HCT116 (cell line): Measurements from ENCODE around the gene FAM13A. TPM values are rescaled to one million over a fixed set of nuclear protein-coding genes. Genes with fewer than 3 reads are reported as not detected.

ENCODE experiments used
- ATAC-seq: fragments of 200-7000 bp; cut with Tn5 transposase; 2 replicates; pipeline ENCODE4 v1.9.1; 2020; ENCODE audit warnings: mild to moderate bottlenecking, moderate library complexity
- BruUV-seq: library from RNA; stranded (reverse); fragments of 400-500 nt; replicated peaks from 2 replicates; lab custom pipeline; 2021; lab: Mats Ljungman, UMichigan
- CTCF ChIA-PET: fragments of 300-600 bp; sonication (Branson Sonifier 250); formaldehyde crosslinking; loops from one replicate; lab custom pipeline; 2021; ENCODE audit warnings: antibody characterized with exemption; lab: Charles Lee
- POLR2A ChIA-PET: fragments of 300-600, 350-600 bp; sonication (Branson Sonifier 250); formaldehyde crosslinking; loops from one replicate; lab custom pipeline; 2021; ENCODE audit warnings: antibody characterized with exemption; lab: Charles Lee
- RAD21 ChIA-PET, 2 experiments: fragments of 300-600 bp; sonication (Branson Sonifier 250); formaldehyde crosslinking; loops; one replicate each; lab custom pipeline; 2023; ENCODE audit warnings: low total read pairs in 2 of 2; ENCODE audit not compliant: uncharacterized antibody in 2 of 2, unreplicated experiment in 2 of 2, low non-redundant PET in 1 of 2; lab: Charles Lee
- DNase-seq: peaks from one replicate; pipeline ENCODE4 v3.0.0-alpha.2; 2010; ENCODE audit warnings: low read depth, low spot score
- H2AFZ ChIP-seq: fragments of 200-600 bp; shearing (Covaris generic), sonication (generic); 2 replicates; pipeline ENCODE4 v1.6.1; 2017; ENCODE audit warnings: low read depth, mixed run types, mixed read lengths, antibody characterized with exemption, low read length; ENCODE audit not compliant: poor library complexity, severe bottlenecking
- H3K27ac ChIP-seq: 2 replicates; pipeline ENCODE4 v1.5.1; 2012; ENCODE audit warnings: low read depth, low read length
- H3K27me3 ChIP-seq: fragments of 200-600 bp; sonication (generic); 2 replicates; pipeline ENCODE4 v1.6.1; 2016; ENCODE audit warnings: mixed run types, low read length, mixed read lengths; ENCODE audit not compliant: insufficient read depth
- H3K36me3 ChIP-seq, 2 experiments: fragments of 200-500 bp in 1 of 2; fragments of 200-600 bp in 1 of 2; sonication (Bioruptor generic) in 1 of 2; sonication (generic) in 1 of 2; 2 replicates each; pipeline versions ENCODE4 v1.5.1 to v1.6.1; 2014 to 2016; ENCODE audit warnings: low read length in 2 of 2, inconsistent platforms in 1 of 2, mixed read lengths in 1 of 2, mixed run types in 1 of 2; ENCODE audit not compliant: insufficient read depth in 2 of 2, control insufficient read depth in 1 of 2
- H3K4me1 ChIP-seq, 2 experiments: fragments of 200-600 bp in 1 of 2; sonication (generic) in 1 of 2; 2 replicates each; pipeline versions ENCODE4 v1.5.1 to v1.6.1; 2012 to 2017; ENCODE audit warnings: low read length in 2 of 2, inconsistent platforms in 1 of 2, mild to moderate bottlenecking in 1 of 2, mixed read lengths in 1 of 2, mixed run types in 1 of 2, moderate library complexity in 1 of 2; ENCODE audit not compliant: insufficient read depth in 2 of 2, control insufficient read depth in 1 of 2
- H3K4me2 ChIP-seq: fragments of 200-600 bp; sonication (generic); 2 replicates; pipeline ENCODE4 v1.6.1; 2017; ENCODE audit warnings: mixed run types, low read length, mixed read lengths
- H3K4me3 ChIP-seq, 2 experiments: fragments of 200-600 bp in 1 of 2; sonication (generic) in 1 of 2; replicated peaks in 1 of 2; 2 replicates each; pipeline ENCODE4 v1.5.1; 2011 to 2016; ENCODE audit warnings: low read length in 2 of 2, control low read depth in 1 of 2, low read depth in 1 of 2, mild to moderate bottlenecking in 1 of 2, mixed read lengths in 1 of 2, mixed run types in 1 of 2
- H3K79me2 ChIP-seq: fragments of 200-600 bp; sonication (generic); 2 replicates; pipeline ENCODE4 v1.6.1; 2017; ENCODE audit warnings: mild to moderate bottlenecking, mixed run types, low read length, moderate library complexity, mixed read lengths; ENCODE audit not compliant: insufficient read depth
- H3K9ac ChIP-seq: fragments of 200-600 bp; sonication (generic); 2 replicates; pipeline ENCODE4 v1.6.1; 2016; ENCODE audit warnings: low read length, mixed read lengths
- H3K9me2 ChIP-seq: fragments of 200-600 bp; sonication (generic), shearing (Covaris generic); 2 replicates; pipeline ENCODE4 v1.6.1; 2017; ENCODE audit warnings: mixed run types, mild to moderate bottlenecking, moderate library complexity; ENCODE audit not compliant: insufficient read depth
- H3K9me3 ChIP-seq, 2 experiments: fragments of 200-500 bp in 1 of 2; fragments of 200-600 bp in 1 of 2; sonication (Bioruptor generic) in 1 of 2; sonication (generic) in 1 of 2; 2 replicates each; pipeline ENCODE4 v1.6.1; 2014 to 2017; ENCODE audit warnings: low read length in 2 of 2, mixed read lengths in 2 of 2, inconsistent platforms in 1 of 2, low read depth in 1 of 2, mild to moderate bottlenecking in 1 of 2, mixed run types in 1 of 2, moderate library complexity in 1 of 2; ENCODE audit not compliant: control insufficient read depth in 1 of 2, insufficient read depth in 1 of 2
- H4K20me1 ChIP-seq: fragments of 200-600 bp; sonication (generic), shearing (Covaris generic); 2 replicates; pipeline ENCODE4 v1.6.1; 2017; ENCODE audit warnings: mixed run types, mild to moderate bottlenecking, moderate library complexity; ENCODE audit not compliant: insufficient read depth
- EGR1 ChIP-seq: IDR thresholded peaks from 2 replicates; pipeline ENCODE4 v1.6.1; 2012; ENCODE audit warnings: low read depth
- ELF1 ChIP-seq: IDR thresholded peaks from 2 replicates; pipeline ENCODE4 v1.6.1; 2012; ENCODE audit warnings: low read depth, borderline replicate concordance
- FOSL1 ChIP-seq: IDR thresholded peaks from 2 replicates; pipeline ENCODE4 v1.6.1; 2012; ENCODE audit warnings: low read depth
- JUND ChIP-seq: IDR thresholded peaks from 2 replicates; pipeline ENCODE4 v1.6.1; 2012
- POLR2AphosphoS5 ChIP-seq: IDR thresholded peaks from 2 replicates; pipeline ENCODE4 v1.6.1; 2011; ENCODE audit warnings: mild to moderate bottlenecking, low read depth, low read length, moderate library complexity
- SIN3A ChIP-seq: IDR thresholded peaks from 2 replicates; pipeline ENCODE4 v1.6.1; 2012; ENCODE audit warnings: low read depth
- SP1 ChIP-seq: IDR thresholded peaks from 2 replicates; pipeline ENCODE4 v1.6.1; 2012; ENCODE audit warnings: low read depth
- SRF ChIP-seq: IDR thresholded peaks from 2 replicates; pipeline ENCODE4 v1.6.1; 2012; ENCODE audit warnings: low read depth
- TCF7L2 ChIP-seq: IDR thresholded peaks from 2 replicates; pipeline ENCODE4 v1.7.0; 2011; ENCODE audit warnings: borderline replicate concordance, inconsistent platforms; ENCODE audit not compliant: insufficient read depth, insufficient read length; ENCODE audit errors: extremely low read depth
- intact Hi-C: fragments of 100-400 bp; cut with micrococcal nuclease; formaldehyde crosslinking; loops from 2 replicates; pipeline ENCODE4 v1.10.0; 2022
- total RNA-seq: library from RNA; stranded (reverse); gene quantifications from one replicate; pipeline ENCODE4 v1.2.1, GENCODE V29; 2021; ENCODE audit not compliant: unreplicated experiment
- TF ChIP-seq, protein P1 (sequence below): IDR thresholded peaks from 2 replicates; pipeline ENCODE4 v1.6.1; 2012; ENCODE audit warnings: low read depth
- TF ChIP-seq, protein P2 (sequence below): IDR thresholded peaks from 2 replicates; pipeline ENCODE4 v1.6.1; 2012
- TF ChIP-seq, protein P3 (sequence below), 3 experiments: fragments of 200-600 bp in 1 of 3; sonication (generic) in 1 of 3; IDR thresholded peaks in 2 of 3; conservative IDR thresholded peaks in 1 of 3; 2 replicates each; pipeline ENCODE4 v1.5.1; 2012 to 2017; ENCODE audit warnings: low read depth in 2 of 3, low read length in 2 of 3, antibody characterized with exemption in 1 of 3, borderline replicate concordance in 1 of 3, control low read depth in 1 of 3, mild to moderate bottlenecking in 1 of 3, mixed read lengths in 1 of 3, mixed run types in 1 of 3, moderate library complexity in 1 of 3; ENCODE audit not compliant: insufficient read depth in 1 of 3
- TF ChIP-seq, protein P4 (sequence below): IDR thresholded peaks from 2 replicates; pipeline ENCODE4 v1.6.1; 2011; ENCODE audit warnings: mild to moderate bottlenecking, low read length, moderate library complexity; ENCODE audit not compliant: insufficient replicate concordance; ENCODE audit errors: extremely low read depth

The FAM13A gene
- total RNA-seq, 1 experiment from 2014 or later, result 17.2 TPM

DNA sequence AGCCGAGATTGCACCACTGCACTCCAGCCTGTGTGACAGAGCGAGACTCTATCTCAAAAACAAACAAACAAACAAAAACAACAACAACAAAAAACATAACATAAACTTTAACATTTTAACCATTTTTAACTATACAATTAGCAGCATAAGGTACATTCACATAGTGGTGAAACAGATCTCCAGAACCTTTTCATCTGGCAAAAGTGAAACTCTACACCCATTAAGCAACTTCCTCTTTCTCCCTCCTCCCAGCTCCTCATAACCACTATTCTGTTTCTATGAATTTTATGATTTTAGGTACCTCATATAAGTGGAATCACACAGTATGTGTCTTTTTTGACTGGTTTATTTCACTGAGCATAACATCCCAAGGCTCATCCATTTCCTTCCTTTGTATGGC lies 103.6 kb downstream of the FAM13A start:
- no peaks in the 10 kb centered on the region for H4K20me1 ChIP-seq
- no peaks in the 10 kb centered on the region for H3K9me2 ChIP-seq
- BruUV-seq, result no TSS peak
- H3K27ac ChIP-seq, result no peak overlapping the region
- H3K9ac ChIP-seq, result no peak overlapping the region
- no peaks in the 10 kb centered on the region for H3K27me3 ChIP-seq
- ChIA-PET RAD21 (no interaction called here), POLR2A (no interaction called here), CTCF (no interaction called here)
- no peaks in the 10 kb centered on the region for H3K79me2 ChIP-seq
- no peaks in the 10 kb centered on the region for H3K4me1 ChIP-seq
- no peaks in the 10 kb centered on the region for H3K9me3 ChIP-seq
- no peak for TF ChIP-seq SIN3A
- no peak overlapping the region for H3K4me3 ChIP-seq
- H3K36me3 ChIP-seq, result no peaks in the 10 kb centered on the region
- no peak overlapping the region for H2AFZ ChIP-seq
- no peak for ATAC-seq
- intact Hi-C loops, result no loop called here
- H3K4me2 ChIP-seq, result no peak overlapping the region
- DNase-seq, result no peak

DNA sequence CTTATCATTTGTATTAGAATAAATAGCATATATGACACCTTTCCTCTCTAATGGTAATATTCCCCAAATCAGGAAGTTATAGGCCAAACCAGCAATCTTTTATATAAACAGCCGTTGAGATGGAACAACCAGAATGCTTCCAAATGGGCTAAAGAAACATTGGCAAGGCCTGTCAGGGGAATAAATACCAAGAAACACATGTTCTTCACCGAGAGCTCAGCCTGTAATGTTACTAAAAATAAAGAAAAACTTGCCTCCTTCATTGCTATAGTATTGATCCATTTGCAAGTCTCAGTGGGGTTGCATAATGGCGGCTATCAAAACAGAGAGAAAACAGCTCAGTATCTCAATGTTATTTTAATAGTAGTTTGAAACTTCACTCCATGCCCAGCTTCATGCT lies 104.9 kb downstream of the FAM13A start:
- no peak for DNase-seq
- Histone ChIP-seq H3K36me3 (no peaks in the 10 kb centered on the region), H3K79me2 (no peaks in the 10 kb centered on the region), H3K9me3 (no peaks in the 10 kb centered on the region), H3K27ac (no peak overlapping the region), H3K9ac (no peak overlapping the region), H2AFZ (no peak overlapping the region), H3K27me3 (no peaks in the 10 kb centered on the region), H3K4me1 (no peaks in the 10 kb centered on the region), H3K9me2 (no peaks in the 10 kb centered on the region), H3K4me2 (no peak overlapping the region), H3K4me3 (no peak overlapping the region), H4K20me1 (no peaks in the 10 kb centered on the region)
- intact Hi-C loops, result no loop called here
- ChIA-PET POLR2A (no interaction called here), CTCF (no interaction called here), RAD21 (interaction anchor here in 1 of 2 experiments (0.6 kb wide), 1 partner anchor 223 kb away, joined by 4 read pairs; no protein-coding TSS in a partner anchor)
- BruUV-seq, result no TSS peak
- ATAC-seq, result no peak
- TF ChIP-seq SRF, result no peak
- TF ChIP-seq, protein P1, sequence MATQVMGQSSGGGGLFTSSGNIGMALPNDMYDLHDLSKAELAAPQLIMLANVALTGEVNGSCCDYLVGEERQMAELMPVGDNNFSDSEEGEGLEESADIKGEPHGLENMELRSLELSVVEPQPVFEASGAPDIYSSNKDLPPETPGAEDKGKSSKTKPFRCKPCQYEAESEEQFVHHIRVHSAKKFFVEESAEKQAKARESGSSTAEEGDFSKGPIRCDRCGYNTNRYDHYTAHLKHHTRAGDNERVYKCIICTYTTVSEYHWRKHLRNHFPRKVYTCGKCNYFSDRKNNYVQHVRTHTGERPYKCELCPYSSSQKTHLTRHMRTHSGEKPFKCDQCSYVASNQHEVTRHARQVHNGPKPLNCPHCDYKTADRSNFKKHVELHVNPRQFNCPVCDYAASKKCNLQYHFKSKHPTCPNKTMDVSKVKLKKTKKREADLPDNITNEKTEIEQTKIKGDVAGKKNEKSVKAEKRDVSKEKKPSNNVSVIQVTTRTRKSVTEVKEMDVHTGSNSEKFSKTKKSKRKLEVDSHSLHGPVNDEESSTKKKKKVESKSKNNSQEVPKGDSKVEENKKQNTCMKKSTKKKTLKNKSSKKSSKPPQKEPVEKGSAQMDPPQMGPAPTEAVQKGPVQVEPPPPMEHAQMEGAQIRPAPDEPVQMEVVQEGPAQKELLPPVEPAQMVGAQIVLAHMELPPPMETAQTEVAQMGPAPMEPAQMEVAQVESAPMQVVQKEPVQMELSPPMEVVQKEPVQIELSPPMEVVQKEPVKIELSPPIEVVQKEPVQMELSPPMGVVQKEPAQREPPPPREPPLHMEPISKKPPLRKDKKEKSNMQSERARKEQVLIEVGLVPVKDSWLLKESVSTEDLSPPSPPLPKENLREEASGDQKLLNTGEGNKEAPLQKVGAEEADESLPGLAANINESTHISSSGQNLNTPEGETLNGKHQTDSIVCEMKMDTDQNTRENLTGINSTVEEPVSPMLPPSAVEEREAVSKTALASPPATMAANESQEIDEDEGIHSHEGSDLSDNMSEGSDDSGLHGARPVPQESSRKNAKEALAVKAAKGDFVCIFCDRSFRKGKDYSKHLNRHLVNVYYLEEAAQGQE, result no peak
- no peak for TF ChIP-seq FOSL1
- TF ChIP-seq POLR2AphosphoS5, result no peak
- TF ChIP-seq, protein P2, sequence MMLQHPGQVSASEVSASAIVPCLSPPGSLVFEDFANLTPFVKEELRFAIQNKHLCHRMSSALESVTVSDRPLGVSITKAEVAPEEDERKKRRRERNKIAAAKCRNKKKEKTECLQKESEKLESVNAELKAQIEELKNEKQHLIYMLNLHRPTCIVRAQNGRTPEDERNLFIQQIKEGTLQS, result no peak
- TF ChIP-seq TCF7L2, result no peak
- TF ChIP-seq SIN3A, result no peak
- TF ChIP-seq JUND, result no peak
- no peak for TF ChIP-seq EGR1
- no peak for TF ChIP-seq ELF1
- no peak for TF ChIP-seq SP1
- TF ChIP-seq, protein P3, sequence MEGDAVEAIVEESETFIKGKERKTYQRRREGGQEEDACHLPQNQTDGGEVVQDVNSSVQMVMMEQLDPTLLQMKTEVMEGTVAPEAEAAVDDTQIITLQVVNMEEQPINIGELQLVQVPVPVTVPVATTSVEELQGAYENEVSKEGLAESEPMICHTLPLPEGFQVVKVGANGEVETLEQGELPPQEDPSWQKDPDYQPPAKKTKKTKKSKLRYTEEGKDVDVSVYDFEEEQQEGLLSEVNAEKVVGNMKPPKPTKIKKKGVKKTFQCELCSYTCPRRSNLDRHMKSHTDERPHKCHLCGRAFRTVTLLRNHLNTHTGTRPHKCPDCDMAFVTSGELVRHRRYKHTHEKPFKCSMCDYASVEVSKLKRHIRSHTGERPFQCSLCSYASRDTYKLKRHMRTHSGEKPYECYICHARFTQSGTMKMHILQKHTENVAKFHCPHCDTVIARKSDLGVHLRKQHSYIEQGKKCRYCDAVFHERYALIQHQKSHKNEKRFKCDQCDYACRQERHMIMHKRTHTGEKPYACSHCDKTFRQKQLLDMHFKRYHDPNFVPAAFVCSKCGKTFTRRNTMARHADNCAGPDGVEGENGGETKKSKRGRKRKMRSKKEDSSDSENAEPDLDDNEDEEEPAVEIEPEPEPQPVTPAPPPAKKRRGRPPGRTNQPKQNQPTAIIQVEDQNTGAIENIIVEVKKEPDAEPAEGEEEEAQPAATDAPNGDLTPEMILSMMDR (IDR thresholded peaks at IDR 0.05 in 2 of 3, conservative IDR thresholded peaks at IDR 0.05 in 1 of 3; ENCODE audit: borderline replicate concordance in 1 of 3, insufficient read depth in 1 of 3, low read depth in 2 of 3, low read length in 2 of 3), result no peak
- TF ChIP-seq, protein P4, sequence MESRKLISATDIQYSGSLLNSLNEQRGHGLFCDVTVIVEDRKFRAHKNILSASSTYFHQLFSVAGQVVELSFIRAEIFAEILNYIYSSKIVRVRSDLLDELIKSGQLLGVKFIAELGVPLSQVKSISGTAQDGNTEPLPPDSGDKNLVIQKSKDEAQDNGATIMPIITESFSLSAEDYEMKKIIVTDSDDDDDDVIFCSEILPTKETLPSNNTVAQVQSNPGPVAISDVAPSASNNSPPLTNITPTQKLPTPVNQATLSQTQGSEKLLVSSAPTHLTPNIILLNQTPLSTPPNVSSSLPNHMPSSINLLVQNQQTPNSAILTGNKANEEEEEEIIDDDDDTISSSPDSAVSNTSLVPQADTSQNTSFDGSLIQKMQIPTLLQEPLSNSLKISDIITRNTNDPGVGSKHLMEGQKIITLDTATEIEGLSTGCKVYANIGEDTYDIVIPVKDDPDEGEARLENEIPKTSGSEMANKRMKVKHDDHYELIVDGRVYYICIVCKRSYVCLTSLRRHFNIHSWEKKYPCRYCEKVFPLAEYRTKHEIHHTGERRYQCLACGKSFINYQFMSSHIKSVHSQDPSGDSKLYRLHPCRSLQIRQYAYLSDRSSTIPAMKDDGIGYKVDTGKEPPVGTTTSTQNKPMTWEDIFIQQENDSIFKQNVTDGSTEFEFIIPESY, result no peak
